T follicular helper cell (primary cell): ENCODE measurements around the gene UBAP1L.
A peak's percentile ranks its signal among the peaks of the same experiment; 100 is the strongest.
"Not testable (repeated sequence)": the region's sequence is repeated elsewhere in the genome, so short reads cannot be mapped to it uniquely, and the experiment has no call there.

Experiments used
- DNase-seq: peaks from one replicate; pipeline ENCODE4 v3.0.0-alpha.2; 2020; ENCODE audit warnings: low read depth

Gene UBAP1L

GRCh38 chr15:65066001-65066634 lies 48.9 kb downstream of the UBAP1L start:
- DNase-seq: no peak

DNA sequence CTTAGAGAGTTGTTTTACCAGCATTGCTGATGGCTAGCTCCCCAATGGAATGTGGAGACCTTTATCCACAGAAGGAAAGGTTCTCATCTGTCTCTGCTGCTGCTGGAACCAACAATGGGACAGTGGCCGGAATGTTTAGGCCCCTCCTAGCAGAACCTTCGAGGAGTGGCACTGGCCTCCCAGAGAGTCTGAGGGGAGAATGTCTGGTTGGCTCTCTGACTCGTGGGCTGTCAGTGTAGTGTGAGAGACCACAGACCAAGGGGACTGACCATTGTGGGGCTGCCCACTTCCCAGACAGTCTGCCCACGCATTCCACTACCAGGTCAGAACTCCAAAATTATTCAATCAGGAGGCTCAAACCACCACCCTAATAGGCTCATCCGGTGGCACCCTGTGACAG lies 52.3 kb downstream of the UBAP1L start:
- DNase-seq: no peak

GRCh38 chr15:65062061-65062460 lies 52.9 kb downstream of the UBAP1L start:
- no peak for DNase-seq

GRCh38 chr15:65060641-65061397 lies 54.2 kb downstream of the UBAP1L start:
- no peak for DNase-seq

- no peak for DNase-seq
Measured at GRCh38 chr15:65059931-65060596, 54.9 kb downstream of the UBAP1L start.

DNA sequence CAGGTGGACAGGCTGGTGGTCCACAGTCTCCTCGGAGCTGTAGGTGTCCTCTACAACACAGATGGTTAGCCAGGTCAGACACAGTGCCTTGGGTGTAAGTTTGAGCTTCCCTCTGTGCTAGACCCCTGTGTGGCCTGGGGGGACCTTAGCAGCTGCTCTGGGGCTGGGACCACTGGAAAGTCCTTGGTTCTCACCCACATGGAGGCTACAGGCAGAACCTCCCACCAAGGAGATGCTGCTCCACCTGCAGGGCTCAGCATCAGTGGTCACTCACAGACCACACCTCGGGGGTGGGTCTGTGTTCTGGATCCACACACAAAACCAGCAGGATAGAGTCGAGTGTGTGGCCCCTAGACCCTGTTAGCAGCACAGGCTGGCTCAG lies 55.6 kb downstream of the UBAP1L start:
- DNase-seq: no peak

DNA sequence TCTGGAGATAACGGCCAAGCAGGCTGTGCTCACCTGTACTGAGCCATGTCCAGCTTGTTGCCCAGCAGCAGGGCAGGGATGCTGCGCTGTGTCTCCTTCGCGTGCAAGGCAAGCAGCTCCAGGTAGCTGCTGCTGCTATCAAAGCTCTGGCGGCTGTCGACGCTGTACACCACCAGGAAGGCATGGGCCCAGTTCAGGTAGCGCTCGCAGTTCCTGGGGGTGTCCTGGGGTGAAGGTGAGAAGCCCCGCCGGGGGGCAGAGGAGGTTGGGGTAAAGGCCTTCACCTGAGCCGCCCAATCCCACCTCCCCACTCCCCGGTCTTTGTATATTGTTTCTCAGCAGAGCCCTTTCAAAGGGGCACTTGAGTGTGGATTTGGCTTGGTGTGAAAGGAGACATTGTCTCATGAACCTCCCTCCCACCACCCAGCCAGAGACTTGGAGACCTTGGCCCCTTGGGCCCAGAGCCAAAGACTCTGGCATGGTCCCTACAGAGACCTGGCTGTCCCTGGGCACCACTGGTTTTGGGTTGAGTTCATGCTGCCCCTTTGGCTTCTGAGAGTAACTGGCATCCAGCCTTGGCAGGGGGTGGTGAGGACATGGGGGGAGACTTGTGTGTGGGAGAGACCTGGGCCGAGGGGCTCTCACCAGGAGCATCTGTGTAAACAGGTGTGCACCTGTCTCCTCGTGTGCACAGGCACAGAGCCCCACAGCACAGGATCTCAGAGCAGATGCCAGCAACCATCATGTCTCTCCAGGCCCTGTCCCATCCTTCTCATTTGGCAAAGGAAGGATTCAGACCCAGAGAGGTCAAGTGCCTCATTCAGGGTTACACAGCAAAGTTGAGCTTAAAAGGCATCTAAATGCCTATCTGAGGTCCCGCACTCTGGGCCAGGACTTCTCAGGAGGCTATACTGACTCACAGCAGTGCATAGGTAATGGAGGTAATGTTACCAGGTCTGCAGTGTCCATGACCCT lies 56.3 kb downstream of the UBAP1L start:
- no peak for DNase-seq

- no peak for DNase-seq
Measured at GRCh38 chr15:65057549-65057940, 57.5 kb downstream of the UBAP1L start.

DNA sequence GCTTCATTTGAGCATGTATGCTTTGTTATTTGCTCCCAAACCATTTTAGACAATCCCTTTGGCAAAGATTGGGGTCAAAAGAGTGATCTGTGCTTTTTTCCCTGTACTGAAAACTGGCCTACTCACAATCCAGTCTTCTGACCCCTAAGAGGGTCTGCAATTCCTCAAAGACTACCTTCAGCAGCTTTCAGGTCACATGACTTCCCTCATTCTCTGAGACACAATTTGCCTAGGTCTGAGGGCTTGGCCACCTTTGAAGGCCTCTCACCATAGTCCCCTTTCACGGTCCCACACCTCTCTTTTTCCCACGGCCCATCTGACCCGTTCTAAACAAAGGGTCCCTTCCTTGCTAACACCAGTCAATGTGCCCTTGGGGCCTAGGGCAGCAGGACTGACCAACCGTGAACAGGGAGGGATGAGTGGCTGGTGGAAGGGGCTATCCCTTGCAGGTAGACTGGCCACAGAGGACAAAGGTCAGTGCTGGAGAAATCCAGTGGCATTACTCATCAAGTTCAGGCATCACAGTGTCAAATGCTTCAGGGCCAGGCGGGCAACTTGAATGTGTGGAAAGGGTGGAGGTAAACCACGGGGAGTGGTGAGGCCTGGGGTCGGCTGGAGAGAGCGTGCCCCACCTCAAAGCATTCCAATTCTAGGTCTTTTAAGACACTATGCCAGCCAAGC lies 58.0 kb downstream of the UBAP1L start:
- DNase-seq: no peak

- DNase-seq: no peak
Measured at GRCh38 chr15:65056106-65056505, 58.9 kb downstream of the UBAP1L start.

DNA sequence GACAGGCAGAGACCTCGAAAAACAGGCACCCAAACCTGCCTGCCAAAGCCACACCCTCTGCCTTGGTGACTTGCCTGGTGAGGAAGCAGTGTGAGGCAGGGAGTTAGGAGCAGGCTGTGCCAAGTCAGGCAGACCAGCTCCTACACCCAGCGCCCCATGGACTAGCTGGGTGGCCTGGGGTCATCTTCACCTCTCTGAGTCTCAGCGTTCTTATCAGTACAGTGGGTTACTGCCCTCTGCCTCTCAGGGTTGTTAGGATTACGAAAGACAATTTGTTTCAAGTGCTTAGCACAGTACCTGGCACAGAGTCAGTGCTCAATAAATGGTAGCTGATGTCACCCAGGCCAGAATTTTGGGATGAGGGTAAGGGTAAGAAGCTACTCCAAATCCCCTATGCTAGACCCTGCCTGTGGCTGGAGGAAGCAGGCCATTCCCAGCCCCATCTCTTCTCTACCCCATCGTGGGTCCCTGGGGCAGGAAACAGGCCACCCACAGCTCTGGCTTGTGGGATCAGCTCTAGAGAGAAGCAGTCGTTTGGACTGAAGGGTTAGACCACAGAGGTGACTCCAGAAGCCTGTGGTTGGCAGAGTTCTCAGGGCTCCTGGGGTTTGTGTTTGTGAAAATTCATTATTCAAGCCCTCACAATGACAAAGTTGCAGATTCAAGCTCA lies 59.7 kb downstream of the UBAP1L start:
- DNase-seq: no peak

- peak; percentile 22 for DNase-seq
Measured at GRCh38 chr15:65054333-65055200, 60.4 kb downstream of the UBAP1L start.

DNA sequence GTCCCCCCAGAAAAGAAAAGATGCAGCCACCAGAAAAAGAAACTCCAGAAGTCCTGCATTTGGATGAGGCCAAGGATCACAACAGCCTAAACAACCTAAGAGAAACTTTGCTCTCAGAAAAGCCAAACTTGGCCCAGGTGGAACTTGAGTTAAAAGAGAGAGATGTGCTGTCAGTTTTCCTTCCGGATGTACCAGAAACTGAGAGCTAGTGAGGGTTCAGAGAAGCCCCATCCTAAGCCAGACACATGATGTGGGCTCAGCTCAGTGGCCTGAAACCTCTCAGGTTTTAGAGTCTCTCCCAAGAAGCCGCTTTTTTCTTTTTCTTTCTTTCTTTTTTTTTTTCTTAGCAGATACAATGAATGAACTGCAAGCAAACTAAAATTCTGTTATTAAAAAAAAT lies 62.0 kb downstream of the UBAP1L start:
- no peak for DNase-seq

DNA sequence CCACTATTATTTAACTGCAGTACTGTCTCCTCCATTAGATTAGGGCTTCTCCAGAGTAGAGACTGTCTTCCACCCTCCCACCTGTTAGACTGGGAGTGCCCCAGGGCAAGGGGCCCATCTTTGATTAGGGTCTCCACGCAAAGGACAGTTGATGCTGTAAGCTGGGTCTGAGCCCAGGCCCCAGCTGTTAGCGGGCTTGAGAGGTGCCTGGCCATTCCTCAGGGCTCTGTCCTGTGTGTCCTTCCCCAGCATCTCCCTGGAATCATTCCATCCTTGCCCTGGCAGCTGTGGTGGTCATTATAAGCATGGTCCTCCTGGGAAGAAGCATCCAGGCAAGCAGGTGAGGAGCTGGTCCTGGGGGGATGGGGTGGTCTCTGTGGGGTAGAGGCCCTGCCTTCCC lies 63.7 kb downstream of the UBAP1L start:
- no peak for DNase-seq

GRCh38 chr15:65050270-65050669 lies 64.7 kb downstream of the UBAP1L start:
- DNase-seq: no peak

GRCh38 chr15:65049418-65049840 lies 65.6 kb downstream of the UBAP1L start:
- DNase-seq: peak; percentile 81

DNA sequence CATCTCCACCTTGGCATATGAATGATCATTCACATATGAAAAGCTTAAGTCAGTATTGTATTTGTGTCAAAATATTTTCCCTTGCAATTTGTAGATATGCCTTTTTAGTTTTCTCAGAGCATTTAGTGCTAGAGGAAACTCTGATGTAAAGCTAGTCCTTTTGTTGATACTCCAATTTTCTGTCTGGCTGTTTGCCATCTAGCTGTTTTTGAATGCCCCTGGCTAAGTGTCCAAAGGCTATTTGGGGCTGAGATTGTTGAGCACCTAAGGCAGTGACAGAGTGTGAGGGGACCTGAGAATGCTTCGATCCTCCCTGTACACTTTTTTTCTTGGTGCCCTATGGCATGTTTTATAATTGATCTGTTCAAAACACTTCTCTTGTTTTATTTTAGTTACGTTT lies 66.8 kb downstream of the UBAP1L start:
- DNase-seq: no peak

- no peak for DNase-seq
Measured at GRCh38 chr15:65044724-65045481, 70.1 kb downstream of the UBAP1L start, which contains the start of gene SLC51B. Gene SLC51B (plus strand): TSS chr15:65045387. CDS start chr15:65050005, 4,618 bp downstream.

DNA sequence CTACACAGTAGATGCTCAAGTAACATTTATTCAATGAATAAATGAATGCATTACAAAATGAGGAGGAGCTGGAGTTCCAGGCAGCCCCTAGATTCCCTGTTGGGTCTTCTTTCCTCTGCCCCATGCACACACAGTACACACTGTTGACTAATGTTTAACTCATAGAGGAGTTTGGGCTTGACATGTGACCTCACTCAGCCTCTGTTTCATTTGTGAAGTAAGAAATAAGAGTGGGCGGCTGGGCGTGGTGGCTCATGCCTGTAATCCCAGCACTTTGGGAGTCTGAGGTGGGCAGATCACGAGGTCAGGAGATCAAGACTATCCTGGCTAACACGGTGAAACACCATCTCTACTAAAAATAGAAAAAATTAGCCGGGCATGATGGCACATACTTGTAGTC lies 70.8 kb downstream of the UBAP1L start:
- DNase-seq: not testable (repeated sequence)
